IPS-20b (cell line): ENCODE data around the gene MAOA.

Experiments
- H3K27ac ChIP-seq: one replicate; pipeline ENCODE4 v1.5.1; 2013; ENCODE audit warnings: low read length
- H3K27me3 ChIP-seq: 2 replicates; pipeline ENCODE4 v1.6.1; 2013; ENCODE audit warnings: mild to moderate bottlenecking, low read length, inconsistent platforms; ENCODE audit not compliant: insufficient read depth
- H3K36me3 ChIP-seq: 2 replicates; pipeline ENCODE4 v1.6.1; 2013; ENCODE audit warnings: low read depth, mild to moderate bottlenecking, inconsistent platforms, low read length, moderate library complexity; ENCODE audit not compliant: insufficient read depth
- H3K4me1 ChIP-seq: 2 replicates; pipeline ENCODE4 v1.6.1; 2013; ENCODE audit warnings: mild to moderate bottlenecking, control low read depth, inconsistent platforms, low read length, moderate library complexity; ENCODE audit not compliant: insufficient read depth
- H3K4me3 ChIP-seq: 2 replicates; pipeline ENCODE4 v1.5.1; 2013; ENCODE audit warnings: mild to moderate bottlenecking, low read length, inconsistent platforms
- H3K9ac ChIP-seq: 2 replicates; pipeline ENCODE4 v1.6.1; 2013; ENCODE audit warnings: low read depth, mild to moderate bottlenecking, inconsistent platforms, low read length, moderate library complexity
- H3K9me3 ChIP-seq: 2 replicates; pipeline ENCODE4 v1.6.1; 2013; ENCODE audit warnings: mild to moderate bottlenecking, low read depth, low read length, inconsistent platforms; ENCODE audit not compliant: insufficient read depth

MAOA gene

DNA sequence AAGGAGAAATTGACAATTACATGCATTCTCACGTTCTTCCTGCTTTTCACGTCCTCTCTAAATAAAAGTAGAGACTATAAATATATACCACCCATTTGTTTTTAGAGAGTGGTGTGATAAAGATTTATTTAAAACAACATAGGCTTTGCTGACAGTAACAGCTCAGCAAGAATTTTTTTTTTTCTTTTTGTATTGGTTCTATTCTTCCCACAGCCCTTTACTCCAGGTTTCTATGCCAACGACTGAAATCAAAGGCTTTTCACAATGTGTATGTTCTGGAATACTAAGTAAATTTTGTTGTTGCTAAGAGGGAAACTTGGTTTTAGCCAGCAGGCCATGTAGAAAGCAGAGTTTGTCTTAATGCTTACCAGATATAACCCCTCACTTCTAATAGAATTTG, 43.4 kb downstream of the MAOA start:
- Histone ChIP-seq H3K36me3 (no peaks in the 10 kb centered on the region), H3K4me3 (no peak overlapping the region), H3K27me3 (no peaks in the 10 kb centered on the region), H3K9ac (no peak overlapping the region), H3K9me3 (no peaks in the 10 kb centered on the region), H3K4me1 (no peaks in the 10 kb centered on the region; the same call in 1 of the 2 replicates), H3K27ac (no peak overlapping the region)

DNA sequence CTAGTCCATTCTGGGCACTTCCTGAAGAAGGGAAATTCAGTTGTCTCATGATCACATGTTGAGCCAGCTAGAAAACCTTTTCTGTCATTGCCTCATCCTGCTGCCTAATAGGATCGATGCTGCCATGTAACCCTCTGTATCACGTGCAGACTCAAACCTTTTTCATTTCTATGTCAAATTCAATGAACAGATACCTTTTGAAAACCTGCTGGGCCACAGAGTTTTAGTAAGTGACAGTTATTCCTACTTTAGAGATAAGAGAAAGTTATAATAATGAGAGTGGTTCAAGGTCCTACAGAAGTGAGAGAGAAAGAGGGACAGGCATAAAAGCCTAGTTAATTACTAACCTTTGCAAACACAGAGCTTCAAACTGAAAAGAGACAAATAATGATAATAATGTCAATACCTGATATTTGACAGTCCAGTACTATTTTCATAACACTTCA, 46.0 kb downstream of the MAOA start:
- no peak overlapping the region for H3K4me3 ChIP-seq
- H3K9me3 ChIP-seq, result no peaks in the 10 kb centered on the region
- no peaks in the 10 kb centered on the region for H3K27me3 ChIP-seq
- H3K9ac ChIP-seq, result no peak overlapping the region
- no peaks in the 10 kb centered on the region for H3K36me3 ChIP-seq
- no peaks in the 10 kb centered on the region; the same call in 1 of the 2 replicates for H3K4me1 ChIP-seq
- H3K27ac ChIP-seq, result no peak overlapping the region

GRCh38 chrX:43702660-43703059, 46.6 kb downstream of the MAOA start:
- Histone ChIP-seq H3K27me3 (no peaks in the 10 kb centered on the region), H3K9ac (no peak overlapping the region), H3K4me3 (no peak overlapping the region), H3K36me3 (no peaks in the 10 kb centered on the region), H3K9me3 (no peaks in the 10 kb centered on the region), H3K27ac (no peak overlapping the region), H3K4me1 (no peaks in the 10 kb centered on the region; the same call in 1 of the 2 replicates)

DNA sequence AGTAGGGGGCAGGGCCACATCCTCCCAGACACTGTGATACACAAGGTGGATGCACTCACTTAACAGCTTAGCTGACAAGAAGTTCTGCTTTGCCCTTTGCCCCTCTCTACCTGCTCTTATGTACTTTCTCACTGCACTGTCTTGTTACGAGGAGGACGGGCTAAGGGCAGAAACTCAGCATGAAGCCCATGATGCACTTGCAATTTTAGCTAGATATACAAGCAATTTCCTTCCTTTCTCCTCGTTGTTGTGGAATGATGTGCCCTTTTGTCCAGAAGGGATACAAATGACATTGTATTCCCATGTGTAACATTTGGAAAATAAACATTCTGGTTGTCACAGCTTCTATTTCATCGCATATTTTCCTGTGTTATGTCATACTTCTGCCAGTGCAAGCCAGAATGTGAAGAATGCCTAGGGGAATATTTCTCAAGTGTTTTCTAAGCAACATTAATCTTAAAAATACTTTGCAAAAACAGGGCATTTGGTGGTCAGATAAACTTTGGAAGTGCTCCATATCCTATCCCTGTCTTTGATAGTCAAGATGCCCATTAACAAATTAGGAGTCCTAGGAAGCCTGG, 47.2 kb downstream of the MAOA start:
- no peaks in the 10 kb centered on the region; the same call in 1 of the 2 replicates for H3K4me1 ChIP-seq
- H3K9me3 ChIP-seq, result no peaks in the 10 kb centered on the region
- H3K4me3 ChIP-seq, result no peak overlapping the region
- no peak overlapping the region for H3K9ac ChIP-seq
- no peaks in the 10 kb centered on the region for H3K27me3 ChIP-seq
- no peaks in the 10 kb centered on the region for H3K36me3 ChIP-seq
- no peak overlapping the region for H3K27ac ChIP-seq

DNA sequence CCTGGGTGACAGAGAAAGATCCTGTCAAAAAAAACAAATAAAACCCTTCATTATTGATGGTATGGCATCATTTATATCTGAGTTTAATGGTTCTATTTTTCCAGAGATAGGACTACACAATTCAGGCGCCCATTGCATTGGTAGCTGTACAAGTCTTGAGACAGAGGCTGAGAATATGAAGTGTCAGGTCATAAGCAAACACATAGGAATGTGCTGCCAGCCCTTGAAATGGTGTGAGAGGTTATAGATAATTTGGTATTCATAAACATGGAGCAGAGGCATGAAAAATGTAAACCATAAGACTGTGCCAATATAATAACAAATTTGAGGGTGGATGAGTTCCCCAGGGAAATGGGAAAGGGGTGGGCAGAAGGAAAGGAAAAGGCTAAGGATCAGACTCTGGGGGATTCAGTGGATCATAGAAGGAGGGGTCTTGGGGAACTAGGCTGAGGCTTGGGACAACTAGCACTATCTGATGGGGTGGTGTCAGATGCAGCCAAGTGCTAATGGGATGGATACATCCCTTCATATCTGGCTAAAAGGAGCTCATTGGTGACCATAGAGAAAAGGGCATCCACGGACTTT, 50.8 kb downstream of the MAOA start:
- Histone ChIP-seq H3K27ac (no peak overlapping the region), H3K4me1 (no peaks in the 10 kb centered on the region; the same call in 1 of the 2 replicates), H3K9me3 (no peaks in the 10 kb centered on the region), H3K4me3 (no peak overlapping the region), H3K27me3 (no peaks in the 10 kb centered on the region), H3K9ac (no peak overlapping the region), H3K36me3 (no peaks in the 10 kb centered on the region)

DNA sequence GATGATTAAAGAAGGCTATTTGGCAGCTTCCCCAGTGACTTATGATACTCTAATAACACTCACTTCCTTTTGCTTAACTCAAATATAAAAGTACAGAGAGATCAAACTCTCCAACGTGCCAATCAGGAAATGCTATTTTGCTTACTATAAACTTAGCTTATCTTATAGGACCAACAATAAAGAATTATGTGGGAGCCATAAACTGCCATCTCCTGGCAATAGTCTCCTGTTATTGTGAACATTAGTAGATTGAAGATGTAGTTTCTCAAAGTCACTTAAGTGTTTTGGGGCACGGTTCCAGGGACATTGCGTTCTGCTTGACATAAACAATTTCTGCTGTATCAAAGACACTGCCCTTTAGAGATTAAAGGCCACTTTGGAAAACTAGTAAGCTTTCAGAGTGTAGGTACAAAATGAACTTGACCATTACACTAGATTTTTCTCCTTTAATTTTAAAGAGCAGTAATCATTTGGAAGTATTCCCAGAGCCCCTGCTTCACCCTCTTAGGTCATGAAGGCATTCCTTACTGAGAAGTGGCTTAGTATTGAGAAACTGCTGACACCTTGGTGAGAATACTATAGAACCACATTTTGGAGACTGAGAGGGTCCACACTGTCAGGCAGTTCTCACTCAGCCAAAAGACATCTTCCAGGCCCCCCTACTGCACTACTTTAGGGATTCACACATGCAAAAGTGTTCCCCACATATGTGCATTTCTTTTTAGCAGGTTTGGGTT, 51.9 kb downstream of the MAOA start:
- H3K9ac ChIP-seq, result no peak overlapping the region
- H3K27me3 ChIP-seq, result no peaks in the 10 kb centered on the region
- H3K4me3 ChIP-seq, result no peak overlapping the region
- no peaks in the 10 kb centered on the region for H3K4me1 ChIP-seq
- no peaks in the 10 kb centered on the region for H3K9me3 ChIP-seq
- no peak overlapping the region for H3K27ac ChIP-seq
- no peaks in the 10 kb centered on the region for H3K36me3 ChIP-seq

DNA sequence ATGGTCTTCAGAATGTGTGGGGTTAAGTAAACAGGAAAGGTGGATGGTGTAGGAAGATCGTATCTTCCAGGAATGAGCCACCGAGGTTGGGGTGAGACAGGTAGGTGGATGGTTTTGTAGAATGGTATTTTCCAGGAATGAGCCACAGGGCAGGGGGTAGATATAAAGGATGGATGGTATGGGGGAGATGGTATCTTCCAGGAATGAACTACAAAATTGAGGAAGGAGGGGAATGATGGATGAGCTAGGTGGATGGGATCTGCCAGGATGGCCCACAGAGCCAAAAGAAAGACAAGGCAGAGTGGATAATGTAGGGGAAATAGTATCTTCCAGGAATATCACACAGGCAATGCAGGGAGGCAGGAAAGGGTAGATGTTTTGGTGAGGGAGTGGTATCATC, 60.0 kb downstream of the MAOA start:
- Histone ChIP-seq H3K27me3 (no peaks in the 10 kb centered on the region), H3K9me3 (no peaks in the 10 kb centered on the region), H3K9ac (no peak overlapping the region), H3K4me3 (no peak overlapping the region), H3K36me3 (no peaks in the 10 kb centered on the region), H3K4me1 (no peaks in the 10 kb centered on the region), H3K27ac (no peak overlapping the region)

DNA sequence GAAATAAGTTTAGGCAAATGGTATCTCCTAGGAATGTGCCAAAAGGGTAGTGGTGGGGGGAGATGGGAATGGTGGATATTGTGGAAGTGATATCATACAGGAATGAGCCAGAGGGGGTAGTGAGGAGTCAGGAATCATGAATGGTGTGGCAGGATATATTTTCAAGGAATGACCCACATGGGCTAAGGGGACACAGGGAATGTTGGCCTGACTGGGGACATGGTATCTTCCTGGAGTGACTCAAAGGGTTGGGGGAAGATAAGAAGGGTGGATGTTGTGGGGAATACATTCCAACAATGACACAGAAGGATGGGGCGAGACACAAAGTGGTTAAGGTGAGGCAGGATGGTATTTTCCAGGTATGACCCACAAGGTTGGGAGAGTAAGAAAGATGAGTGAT, 60.6 kb downstream of the MAOA start:
- Histone ChIP-seq H3K27ac (no peak overlapping the region), H3K4me1 (no peaks in the 10 kb centered on the region), H3K9ac (no peak overlapping the region), H3K9me3 (no peaks in the 10 kb centered on the region), H3K4me3 (no peak overlapping the region), H3K36me3 (no peaks in the 10 kb centered on the region), H3K27me3 (no peaks in the 10 kb centered on the region)

DNA sequence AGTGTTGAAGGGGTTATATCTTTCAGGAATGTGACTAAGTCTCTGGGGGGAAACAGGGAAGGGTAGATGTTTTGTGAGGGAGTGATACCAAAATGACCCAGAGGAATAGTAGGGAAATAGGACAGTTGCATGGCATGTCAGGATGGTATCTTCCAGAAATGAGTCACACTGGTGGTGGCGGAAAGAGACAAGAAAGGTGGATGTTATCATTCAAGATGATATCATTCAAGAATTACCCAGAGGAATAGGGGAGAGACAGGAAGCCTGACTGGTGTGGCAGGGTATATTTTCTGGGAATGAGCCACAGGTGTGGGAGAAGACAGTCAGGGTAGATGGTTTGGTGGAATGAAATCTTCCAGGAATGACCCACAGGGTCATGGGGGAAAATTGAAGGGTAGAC, 61.1 kb downstream of the MAOA start:
- H3K27me3 ChIP-seq, result no peaks in the 10 kb centered on the region
- H3K36me3 ChIP-seq, result no peaks in the 10 kb centered on the region
- no peaks in the 10 kb centered on the region for H3K4me1 ChIP-seq
- no peaks in the 10 kb centered on the region for H3K9me3 ChIP-seq
- H3K4me3 ChIP-seq, result no peak overlapping the region
- no peak overlapping the region for H3K9ac ChIP-seq
- no peak overlapping the region for H3K27ac ChIP-seq

DNA sequence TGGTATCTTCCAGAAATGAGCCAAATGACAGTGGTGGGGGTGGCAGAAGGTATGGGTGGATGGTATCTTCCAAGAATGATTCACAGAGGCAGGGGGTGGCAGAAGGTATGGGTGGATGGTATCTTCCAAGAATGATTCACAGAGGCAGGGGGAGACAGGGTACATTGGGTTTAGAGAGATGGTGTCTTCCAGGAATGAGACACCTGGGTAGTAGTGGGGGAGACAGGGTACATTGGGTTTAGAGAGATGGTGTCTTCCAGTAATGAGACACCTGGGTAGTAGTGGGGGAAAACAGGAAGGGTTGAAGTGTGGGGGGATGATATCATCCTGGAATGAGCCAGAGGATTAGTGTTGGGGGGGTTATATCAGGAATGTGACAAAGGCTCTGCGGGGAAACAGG, 62.0 kb downstream of the MAOA start:
- H3K36me3 ChIP-seq, result no peaks in the 10 kb centered on the region
- H3K4me1 ChIP-seq, result no peaks in the 10 kb centered on the region
- no peaks in the 10 kb centered on the region for H3K9me3 ChIP-seq
- no peaks in the 10 kb centered on the region for H3K27me3 ChIP-seq
- no peak overlapping the region for H3K27ac ChIP-seq
- H3K4me3 ChIP-seq, result no peak overlapping the region
- H3K9ac ChIP-seq, result no peak overlapping the region

- H3K4me1 ChIP-seq, result no peaks in the 10 kb centered on the region
- H3K4me3 ChIP-seq, result no peak overlapping the region
- H3K36me3 ChIP-seq, result no peaks in the 10 kb centered on the region
- H3K9me3 ChIP-seq, result no peaks in the 10 kb centered on the region
- H3K9ac ChIP-seq, result no peak overlapping the region
- H3K27ac ChIP-seq, result no peak overlapping the region
- no peaks in the 10 kb centered on the region for H3K27me3 ChIP-seq
Observed at GRCh38 chrX:43718546-43718945, 62.4 kb downstream of the MAOA start.

- Histone ChIP-seq H3K4me3 (no peak overlapping the region), H3K27me3 (no peaks in the 10 kb centered on the region), H3K9ac (no peak overlapping the region), H3K9me3 (no peaks in the 10 kb centered on the region), H3K36me3 (no peaks in the 10 kb centered on the region), H3K27ac (no peak overlapping the region), H3K4me1 (no peaks in the 10 kb centered on the region)
Observed at GRCh38 chrX:43718956-43719355, 62.9 kb downstream of the MAOA start.
